NCI-H187 treated with DMSO at 0.1 percent for 48 hours (cell line): ENCODE results near the gene PDZD7.
"Not testable (repeated sequence)": the region's sequence is repeated elsewhere in the genome, so short reads cannot be mapped to it uniquely, and the experiment has no call there.

Experiments used
- DNase-seq: peaks from one replicate; lab custom pipeline; 2025; lab: John Stamatoyannopoulos, UW

Gene PDZD7

DNA sequence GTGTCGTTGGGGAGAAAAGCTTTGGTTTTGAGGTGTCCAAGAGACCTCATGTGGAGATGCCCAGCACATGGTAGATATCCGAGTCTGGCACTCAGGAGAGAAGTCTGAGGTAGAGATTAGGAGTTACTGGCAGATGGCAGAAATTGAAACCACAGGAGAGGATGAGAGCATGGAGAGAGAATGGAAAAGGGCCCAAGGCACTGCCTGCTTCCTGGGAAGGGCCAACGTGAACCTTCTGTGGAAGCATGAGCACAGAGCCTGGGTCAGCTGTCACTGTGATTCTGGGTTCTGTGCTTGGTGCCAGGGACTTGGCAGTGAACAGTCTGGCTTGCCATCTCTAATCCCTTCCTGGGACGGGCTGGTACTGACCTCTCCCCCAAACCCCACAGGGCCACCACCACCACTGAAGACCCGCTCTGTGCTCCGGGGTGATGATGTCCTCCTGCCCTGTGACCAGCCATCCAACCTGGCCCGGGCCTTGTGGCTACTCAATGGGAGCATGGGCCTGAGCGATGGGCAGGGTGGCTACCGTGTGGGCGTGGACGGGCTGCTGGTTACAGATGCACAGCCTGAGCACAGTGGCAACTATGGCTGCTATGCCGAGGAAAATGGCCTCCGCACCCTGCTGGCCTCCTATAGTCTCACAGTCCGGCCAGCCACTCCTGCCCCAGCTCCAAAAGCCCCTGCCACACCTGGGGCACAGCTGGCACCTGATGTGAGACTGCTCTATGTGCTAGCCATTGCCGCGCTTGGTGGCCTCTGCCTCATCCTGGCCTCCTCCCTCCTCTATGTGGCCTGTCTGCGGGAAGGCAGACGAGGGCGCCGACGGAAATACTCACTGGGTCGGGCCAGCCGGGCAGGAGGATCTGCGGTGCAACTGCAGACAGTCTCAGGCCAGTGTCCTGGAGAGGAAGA, 47.8 kb downstream of the PDZD7 start:
- no peak for DNase-seq

GRCh38 chr10:100981178-100981772, 49.7 kb downstream of the PDZD7 start:
- DNase-seq: no peak

GRCh38 chr10:100980711-100981110, 50.2 kb downstream of the PDZD7 start:
- no peak for DNase-seq

DNA sequence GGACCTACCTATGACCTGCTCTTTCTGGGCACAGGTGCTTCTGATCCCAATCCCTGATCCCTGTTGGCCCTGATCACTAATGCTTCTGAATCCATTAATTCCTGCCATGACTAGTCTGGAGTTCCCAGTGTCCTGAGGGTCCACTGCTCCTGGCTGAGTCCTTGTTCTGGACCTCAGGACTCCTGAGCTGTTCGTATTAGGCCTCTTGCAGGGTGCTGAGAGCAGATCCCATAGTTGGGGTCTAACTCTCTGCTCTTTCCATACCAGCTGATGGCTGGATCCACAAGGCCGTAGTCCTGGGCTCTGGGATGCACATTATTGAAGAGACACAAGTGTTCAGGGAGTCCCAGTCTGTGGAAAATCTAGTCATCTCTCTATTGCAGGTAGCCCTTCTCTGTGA, 50.6 kb downstream of the PDZD7 start:
- DNase-seq: no peak

DNA sequence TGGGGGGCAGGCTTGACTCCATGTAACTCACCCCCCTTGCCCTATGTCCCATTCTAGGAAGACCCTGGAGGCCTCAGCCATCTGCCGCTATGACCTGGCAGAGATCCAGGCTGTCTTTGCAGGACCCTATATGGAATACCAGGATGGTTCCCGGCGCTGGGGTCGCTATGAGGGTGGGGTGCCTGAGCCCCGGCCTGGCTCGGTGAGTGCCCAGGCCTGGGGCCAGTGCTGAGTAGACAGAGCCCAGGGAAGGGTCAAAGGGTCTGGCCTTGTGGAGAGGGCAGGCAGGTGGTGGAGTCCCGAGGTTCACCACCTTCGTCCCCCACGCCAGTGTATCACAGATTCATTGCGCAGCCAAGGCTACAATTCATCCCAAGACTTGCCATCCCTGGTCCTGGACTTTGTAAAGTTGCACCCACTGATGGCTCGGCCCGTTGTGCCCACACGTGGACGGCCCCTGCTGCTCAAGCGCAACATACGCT, 51.1 kb downstream of the PDZD7 start:
- DNase-seq: no peak

- DNase-seq: no peak
These were observed 52.1 kb downstream of the PDZD7 start for GRCh38 chr10:100978901-100979195.

DNA sequence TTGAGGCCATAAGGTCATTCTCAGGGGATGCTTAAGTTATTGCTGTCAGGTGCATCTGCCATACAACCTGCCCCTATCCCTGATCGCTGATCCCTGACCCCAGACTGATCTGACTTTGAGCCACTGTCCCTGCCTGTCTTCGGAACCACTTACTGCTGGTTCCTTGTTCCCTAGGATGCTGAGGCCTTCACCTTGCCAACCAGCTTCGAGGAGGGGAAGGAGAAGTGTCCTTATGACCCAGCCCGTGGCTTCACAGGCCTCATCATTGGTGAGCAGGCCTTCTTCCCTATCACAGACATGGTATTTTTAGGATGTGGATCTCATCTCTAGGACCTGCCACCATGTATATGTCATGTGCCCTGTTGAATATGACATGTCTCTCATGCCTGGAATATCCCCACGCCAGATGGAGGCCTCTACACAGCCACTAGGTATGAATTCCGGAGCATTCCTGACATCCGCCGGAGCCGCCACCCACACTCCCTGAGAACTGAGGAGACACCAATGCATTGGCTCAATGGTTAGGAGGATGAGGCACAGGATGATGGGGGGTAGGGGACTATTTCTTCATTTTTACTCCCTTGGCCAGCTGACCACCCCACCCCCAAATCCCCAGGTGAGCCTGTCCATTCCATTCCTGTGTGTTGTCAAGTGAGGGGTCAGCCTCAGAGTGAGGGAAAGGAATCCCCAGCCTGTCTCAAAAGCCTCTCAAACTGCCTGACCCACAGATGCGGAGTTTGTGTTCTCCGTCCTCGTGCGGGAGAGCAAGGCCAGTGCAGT, 52.6 kb downstream of the PDZD7 start:
- DNase-seq: no peak

DNA sequence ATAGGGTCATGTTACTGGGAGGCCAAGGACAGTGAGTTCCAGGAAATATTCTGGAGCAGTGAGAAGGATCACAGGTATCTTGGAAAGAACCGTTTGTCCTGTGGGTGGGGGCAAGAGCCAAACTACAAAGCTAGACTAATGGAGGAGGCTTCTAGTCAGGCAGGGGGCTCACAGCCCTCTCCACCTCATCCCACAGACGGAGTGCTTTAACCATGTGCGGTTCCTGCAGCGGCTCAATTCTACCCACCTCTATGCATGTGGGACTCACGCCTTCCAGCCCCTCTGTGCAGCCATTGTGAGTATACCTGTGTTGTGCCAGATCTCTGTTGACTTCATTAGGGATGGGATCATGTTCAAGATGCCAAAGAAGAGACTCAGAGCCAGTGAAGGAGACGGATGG, 53.5 kb downstream of the PDZD7 start:
- no peak for DNase-seq

DNA sequence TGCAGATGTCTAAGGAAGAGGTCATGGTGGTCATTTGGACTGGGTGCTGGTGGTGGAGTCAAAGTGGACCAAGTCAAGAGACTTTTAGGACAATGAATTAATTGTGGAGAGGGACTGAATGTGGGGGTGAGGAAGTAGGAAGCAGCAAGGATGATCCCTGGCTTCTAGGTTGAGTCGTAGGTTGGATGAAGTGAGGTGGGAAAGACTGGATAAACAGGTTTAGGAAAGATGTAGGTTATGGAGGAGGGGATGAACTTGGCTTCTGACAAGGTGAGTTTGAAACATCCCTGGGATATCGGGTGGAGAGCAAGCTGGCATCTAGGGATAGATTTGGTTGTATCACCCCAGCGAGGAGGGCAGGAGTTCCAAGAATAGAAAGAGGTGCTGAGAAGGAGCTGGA, 54.0 kb downstream of the PDZD7 start:
- DNase-seq: no peak

GRCh38 chr10:100975397-100975796, 55.5 kb downstream of the PDZD7 start:
- DNase-seq: not testable (repeated sequence)

DNA sequence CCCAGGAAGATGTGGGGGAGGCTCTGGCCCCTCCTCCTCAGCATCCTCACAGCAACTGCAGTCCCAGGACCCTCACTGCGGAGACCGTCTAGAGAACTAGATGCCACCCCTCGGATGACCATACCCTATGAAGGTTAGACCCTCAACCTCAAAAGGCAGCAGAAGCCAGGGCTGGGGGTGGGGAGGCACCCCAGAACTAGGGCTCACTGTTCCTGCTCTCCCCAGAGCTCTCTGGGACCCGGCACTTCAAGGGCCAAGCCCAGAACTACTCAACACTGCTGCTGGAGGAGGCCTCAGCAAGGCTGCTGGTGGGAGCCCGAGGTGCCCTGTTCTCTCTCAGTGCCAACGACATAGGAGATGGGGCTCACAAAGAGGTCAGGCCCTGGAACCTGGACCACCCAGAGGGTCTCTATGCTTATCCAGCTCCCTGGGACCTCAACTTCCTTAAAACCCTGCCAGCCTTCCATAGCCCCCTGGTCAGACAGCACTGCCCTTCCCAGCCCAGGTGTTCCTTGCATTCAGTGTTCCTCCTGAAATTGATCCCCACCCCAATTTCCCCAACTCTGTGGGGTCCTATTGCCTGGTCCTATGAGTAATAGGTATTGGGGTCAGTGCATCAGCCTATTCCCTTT, 57.9 kb downstream of the PDZD7 start:
- no peak for DNase-seq

GRCh38 chr10:100972115-100972903, 58.6 kb downstream of the PDZD7 start:
- DNase-seq: no peak

GRCh38 chr10:100970914-100971811, 59.8 kb downstream of the PDZD7 start:
- no peak for DNase-seq

DNA sequence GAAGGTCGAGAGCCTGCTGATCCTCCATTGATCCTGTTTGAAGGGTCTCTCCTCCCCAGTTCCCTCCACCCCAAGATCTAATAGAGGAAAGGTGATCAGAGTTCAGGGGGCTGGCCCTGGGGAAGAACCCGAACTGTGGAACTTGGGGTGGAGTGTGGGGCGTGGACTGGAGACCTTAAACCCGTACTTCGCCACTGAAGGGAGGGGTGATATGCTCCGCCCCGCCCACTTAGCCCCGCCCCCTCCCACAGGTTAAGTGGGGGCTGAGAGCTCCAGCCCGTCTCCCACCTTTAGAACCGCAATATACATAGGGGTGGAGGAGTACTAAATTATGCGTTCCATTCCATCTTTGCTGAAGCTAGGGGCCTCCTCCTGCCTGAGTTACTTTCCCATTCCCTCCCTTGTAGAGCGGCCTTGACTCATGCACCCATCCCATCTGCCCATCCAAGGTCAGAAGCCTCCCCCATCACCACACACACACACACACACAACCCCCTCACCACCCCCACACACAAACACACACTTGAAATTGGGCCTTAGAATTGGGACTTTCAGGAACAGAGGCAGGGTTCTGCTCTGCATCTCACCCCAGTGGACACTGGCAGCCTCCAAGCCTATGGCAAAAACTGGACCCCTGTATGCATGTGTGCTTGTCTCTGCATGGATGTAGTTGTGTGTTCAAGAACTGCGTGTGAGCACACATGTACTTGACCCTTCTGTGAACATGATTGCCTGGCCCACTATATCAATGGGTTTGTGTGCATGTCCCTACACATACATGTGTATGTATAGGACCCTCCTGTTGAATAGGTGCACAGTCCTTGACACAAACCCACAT, 60.6 kb downstream of the PDZD7 start:
- no peak for DNase-seq

- DNase-seq: no peak
These were observed 61.5 kb downstream of the PDZD7 start, which contains the start of gene SEMA4G for GRCh38 chr10:100969187-100970075. TSS of gene SEMA4G (plus strand) at chr10:100969504. CDS start at chr10:100972913, 3,409 bp downstream.

DNA sequence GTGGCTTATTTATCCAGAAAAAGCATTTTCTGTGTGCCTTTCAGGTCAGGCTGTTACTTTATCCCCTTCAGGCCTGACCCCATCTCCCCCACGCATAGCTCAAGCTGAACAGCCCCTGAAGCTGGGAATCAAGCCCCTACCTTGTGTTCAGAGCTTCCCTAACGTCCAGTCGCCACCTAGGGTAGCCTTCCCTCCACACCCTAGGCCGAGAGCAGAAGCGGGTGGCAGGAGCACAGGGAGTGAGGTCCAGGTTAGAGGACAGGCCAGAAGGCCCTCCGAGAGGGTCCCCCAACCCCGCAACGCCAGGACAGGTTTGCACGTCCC, 62.1 kb downstream of the PDZD7 start:
- no peak for DNase-seq

DNA sequence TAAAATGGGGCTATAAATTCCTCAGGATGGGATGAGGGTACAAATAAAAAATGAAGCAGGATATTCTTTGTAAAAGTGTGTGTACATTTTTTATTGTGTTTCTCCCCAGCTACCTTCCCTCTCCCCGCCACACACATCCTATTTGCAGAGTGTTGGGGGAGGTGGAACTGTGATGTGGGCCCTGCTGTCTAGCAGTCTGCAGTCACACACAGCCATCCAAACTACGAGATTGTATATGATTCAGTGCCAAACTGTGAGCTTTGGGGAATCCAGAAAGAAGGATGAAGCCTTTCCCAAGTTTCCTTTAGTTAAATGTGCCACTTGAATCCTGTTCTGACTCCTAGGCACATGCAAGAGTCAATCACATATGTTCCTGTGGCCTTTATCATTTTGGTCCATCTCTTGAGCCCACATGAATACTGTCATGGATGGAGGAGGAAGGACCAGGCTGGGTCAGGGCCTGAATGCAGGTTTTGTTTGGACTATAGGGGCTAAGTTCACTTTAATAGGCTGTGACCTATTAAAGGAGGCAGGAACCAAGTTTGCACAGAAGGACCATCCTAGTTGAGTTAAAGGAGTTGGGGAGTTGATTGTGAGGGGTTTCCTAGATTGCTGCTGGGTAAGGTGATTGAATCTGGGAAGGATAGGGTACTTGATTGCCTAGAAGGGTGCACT, 62.7 kb downstream of the PDZD7 start:
- no peak for DNase-seq

GRCh38 chr10:100967332-100967731, 63.6 kb downstream of the PDZD7 start:
- DNase-seq: no peak
